Measurements from ENCODE around the gene TMPRSS12.

- TF ChIP-seq CTCF (IDR thresholded peaks at IDR 0.05) (no peak), ZFX (IDR thresholded peaks at IDR 0.05; ENCODE audit: borderline replicate concordance) (no peak)
These were observed 83.7 kb downstream of the TMPRSS12 start for GRCh38 chr12:50926415-50926814.
